Sigmoid colon (tissue), 4 donors: Measurements from ENCODE around the gene ZNF136.

Experiments used
- CTCF ChIP-seq, 4 experiments: fragments of 450-650 bp in 3 of 4; fragments of 200-600 bp in 1 of 4; IDR thresholded peaks; one replicate each; pipeline ENCODE4 v1.5.1; 2016 to 2019; ENCODE audit warnings: antibody characterized with exemption in 4 of 4, mild to moderate bottlenecking in 3 of 4, moderate library complexity in 2 of 4
- EP300 ChIP-seq, 4 donors: sonication (generic); formaldehyde crosslinking; IDR thresholded peaks; one replicate each; pipeline ENCODE4 v1.6.1; 2017; ENCODE audit warnings: antibody characterized with exemption in 4 of 4
- POLR2A ChIP-seq, 2 donors: fragments of 450-650 bp; IDR thresholded peaks; one replicate each; pipeline ENCODE4 v1.6.1; 2016; ENCODE audit warnings: antibody characterized with exemption in 2 of 2, mild to moderate bottlenecking in 2 of 2, moderate library complexity in 2 of 2

GRCh38 chr19:12230751-12231733, 68.1 kb downstream of the ZNF136 start:
- no peak for TF ChIP-seq EP300 (IDR thresholded peaks at IDR 0.05)
- TF ChIP-seq CTCF (IDR thresholded peaks at IDR 0.05), result no peak
- no peak for TF ChIP-seq POLR2A (IDR thresholded peaks at IDR 0.05)
